Airway epithelial cell (primary cell): ENCODE data around the gene GRIN3A. TPM values are rescaled to one million over a fixed set of nuclear protein-coding genes. Genes with fewer than 3 reads are reported as not detected.

ENCODE experiments used
- total RNA-seq: library from RNA; depleted of rRNA; stranded (reverse); fragments of >200 nt; gene quantifications from 2 replicates; pipeline ENCODE4 v1.2.3, GENCODE V29; 2015

The GRIN3A gene
- not detected in 2 replicates for total RNA-seq

GRCh38 chr9:101738566-101739183 lies at the start of gene GRIN3A:
GRIN3A (minus strand) TSS chr9:101738647; CDS start chr9:101737979, 668 bp downstream.

GRCh38 chr9:101594796-101595195 lies 143.7 kb downstream of the GRIN3A start, which contains the start of gene PPP3R2:
PPP3R2 (minus strand) TSS chr9:101594969; CDS start chr9:101594921, 48 bp downstream.

GRCh38 chr9:101533334-101534204 lies 204.9 kb downstream of the GRIN3A start, which contains the start of gene RNF20:
RNF20 (plus strand) TSS chr9:101533853; CDS start chr9:101535424, 1,571 bp downstream.

Other genes starting within 250 kb of the GRIN3A start
- 11.4 and 18.1 TPM in 2 replicates for gene RNF20, start 204.8 kb downstream of the GRIN3A start, total RNA-seq
- gene PPP3R2, start 143.7 kb downstream of the GRIN3A start, total RNA-seq, result not detected in 2 replicates